ENCODE data around the gene JAM3. TPM values are rescaled to one million over a fixed set of nuclear protein-coding genes. Genes with fewer than 3 reads are reported as not detected.
A peak's percentile ranks its signal among the peaks of the same experiment; 100 is the strongest.

The JAM3 gene
- total RNA-seq, 2 experiments from 2014 or later = 6.3 to 9.0 TPM

GRCh38 chr11:134050541-134051383 lies 18.1 kb upstream of the JAM3 start:
- no peaks in the 10 kb centered on the region for H3K36me3 Mint-ChIP-seq
- POLR2A ChIA-PET = interaction anchor here (0.7 to 1.2 kb wide), 5 partner anchors 8 to 132 kb away, joined by 3 to 5 read pairs (median 4); no protein-coding TSS in a partner anchor
- intact Hi-C loops (cut with micrococcal nuclease) = loop anchor here (1.0 to 5.0 kb wide), 2 partner anchors 89 to 103 kb away; no protein-coding TSS in a partner anchor
- DNase-seq = peak; percentile 81
- H3K4me3 Mint-ChIP-seq = peak overlapping the region; percentile 67
- CTCF ChIA-PET = interaction anchor here (0.5 to 3.3 kb wide), 37 partner anchors 8 to 234 kb away, joined by 3 to 60 read pairs (median 4); partner anchors contain the start of gene JAM3
- peaks cover 5% of the 10 kb centered on the region for H3K4me1 Mint-ChIP-seq (ENCODE audit: low read depth)
- peaks cover 24% of the 10 kb centered on the region for H3K27me3 Mint-ChIP-seq
- H3K9me3 Mint-ChIP-seq = no peaks in the 10 kb centered on the region
- H3K27ac Mint-ChIP-seq = peak overlapping the region; percentile 74

GRCh38 chr11:134052395-134052987 lies 16.4 kb upstream of the JAM3 start:
- Mint-ChIP-seq H3K36me3 (no peaks in the 10 kb centered on the region), H3K27ac (no peak overlapping the region), H3K4me1 (ENCODE audit: low read depth) (peaks cover 5% of the 10 kb centered on the region), H3K4me3 (no peak overlapping the region), H3K27me3 (peaks cover 20% of the 10 kb centered on the region), H3K9me3 (no peaks in the 10 kb centered on the region)
- DNase-seq = no peak
- intact Hi-C loops (cut with micrococcal nuclease) = loop anchor here (2.0 to 5.0 kb wide), 2 partner anchors 46 to 105 kb away; no protein-coding TSS in a partner anchor
- POLR2A ChIA-PET = no interaction called here
- CTCF ChIA-PET = interaction anchor here (3.3 kb wide), 1 partner anchor 88 kb away, joined by 60 read pairs; no protein-coding TSS in a partner anchor

GRCh38 chr11:134052988-134053945 lies 15.6 kb upstream of the JAM3 start:
- DNase-seq = no peak
- ChIA-PET POLR2A (interaction anchor here (0.9 kb wide), 1 partner anchor 15 kb away, joined by 3 read pairs; the partner anchor contains the start of gene JAM3), CTCF (interaction anchor here (0.9 kb wide), 1 partner anchor 83 kb away, joined by 3 read pairs; no protein-coding TSS in a partner anchor)
- intact Hi-C loops (cut with micrococcal nuclease) = loop anchor here (2.0 to 5.0 kb wide), 2 partner anchors 46 to 106 kb away; no protein-coding TSS in a partner anchor
- Mint-ChIP-seq H3K4me1 (ENCODE audit: low read depth) (peaks cover 10% of the 10 kb centered on the region), H3K27me3 (peaks cover 20% of the 10 kb centered on the region), H3K36me3 (no peaks in the 10 kb centered on the region), H3K4me3 (no peak overlapping the region), H3K27ac (no peak overlapping the region), H3K9me3 (no peaks in the 10 kb centered on the region)

GRCh38 chr11:134055029-134055428 lies 13.8 kb upstream of the JAM3 start:
- H3K4me1 Mint-ChIP-seq (ENCODE audit: low read depth) = peaks cover 13% of the 10 kb centered on the region
- no peak for DNase-seq
- H3K4me3 Mint-ChIP-seq = no peak overlapping the region
- ChIA-PET POLR2A (no interaction called here), CTCF (interaction anchor here (1.1 kb wide), 1 partner anchor 14 kb away, joined by 3 read pairs; no protein-coding TSS in a partner anchor)
- H3K27ac Mint-ChIP-seq = no peak overlapping the region
- peaks cover 25% of the 10 kb centered on the region for H3K27me3 Mint-ChIP-seq
- no peaks in the 10 kb centered on the region for H3K36me3 Mint-ChIP-seq
- no peaks in the 10 kb centered on the region for H3K9me3 Mint-ChIP-seq
- intact Hi-C loops (cut with micrococcal nuclease) = no loop called here

GRCh38 chr11:134060316-134060715 lies 8.6 kb upstream of the JAM3 start:
- H3K4me1 Mint-ChIP-seq (ENCODE audit: low read depth) = peaks cover 9% of the 10 kb centered on the region
- no peak overlapping the region for H3K27ac Mint-ChIP-seq
- POLR2A ChIA-PET = interaction anchor here (1.0 kb wide), 1 partner anchor 9 kb away, joined by 5 read pairs; no protein-coding TSS in a partner anchor
- H3K27me3 Mint-ChIP-seq = peaks cover 23% of the 10 kb centered on the region
- no peaks in the 10 kb centered on the region for H3K9me3 Mint-ChIP-seq
- no peaks in the 10 kb centered on the region for H3K36me3 Mint-ChIP-seq
- H3K4me3 Mint-ChIP-seq = no peak overlapping the region
- DNase-seq = no peak
- intact Hi-C loops (cut with micrococcal nuclease) = loop anchor here (10.0 kb wide), 1 partner anchor 164 kb away; the partner anchor contains the start of genes NCAPD3 and VPS26B
- CTCF ChIA-PET = interaction anchor here (2.3 kb wide), 1 partner anchor 10 kb away, joined by 14 read pairs; no protein-coding TSS in a partner anchor

- ChIA-PET CTCF (interaction anchor here (1.0 to 2.4 kb wide), 5 partner anchors 9 to 135 kb away, joined by 3 to 10 read pairs (median 5); no protein-coding TSS in a partner anchor), POLR2A (interaction anchor here (1.4 kb wide), 1 partner anchor 80 kb away, joined by 3 read pairs; no protein-coding TSS in a partner anchor)
- H3K4me1 Mint-ChIP-seq (ENCODE audit: low read depth) = peaks cover 9% of the 10 kb centered on the region
- no peaks in the 10 kb centered on the region for H3K36me3 Mint-ChIP-seq
- H3K4me3 Mint-ChIP-seq = no peak overlapping the region
- H3K27ac Mint-ChIP-seq = no peak overlapping the region
- H3K9me3 Mint-ChIP-seq = no peaks in the 10 kb centered on the region
- no peak for DNase-seq
- peaks cover 25% of the 10 kb centered on the region for H3K27me3 Mint-ChIP-seq
- intact Hi-C loops (cut with micrococcal nuclease) = loop anchor here (10.0 kb wide), 1 partner anchor 162 kb away; the partner anchor contains the start of genes NCAPD3 and VPS26B
Observed at GRCh38 chr11:134062265-134063123, 6.4 kb upstream of the JAM3 start.

GRCh38 chr11:134063124-134063495 lies 5.8 kb upstream of the JAM3 start:
- ChIA-PET POLR2A (no interaction called here), CTCF (interaction anchor here (1.7 to 2.4 kb wide), 2 partner anchors 9 to 12 kb away, joined by 6 to 10 read pairs; no protein-coding TSS in a partner anchor)
- H3K4me3 Mint-ChIP-seq = no peak overlapping the region
- peaks cover 20% of the 10 kb centered on the region for H3K27me3 Mint-ChIP-seq
- no peak for DNase-seq
- H3K36me3 Mint-ChIP-seq = no peaks in the 10 kb centered on the region
- no peak overlapping the region for H3K27ac Mint-ChIP-seq
- intact Hi-C loops (cut with micrococcal nuclease) = loop anchor here (10.0 kb wide), 1 partner anchor 162 kb away; the partner anchor contains the start of genes NCAPD3 and VPS26B
- peaks cover 4% of the 10 kb centered on the region for H3K4me1 Mint-ChIP-seq (ENCODE audit: low read depth)
- H3K9me3 Mint-ChIP-seq = no peaks in the 10 kb centered on the region

GRCh38 chr11:134063991-134064747 lies 4.7 kb upstream of the JAM3 start:
- Mint-ChIP-seq H3K27ac (no peak overlapping the region), H3K27me3 (peaks cover 16% of the 10 kb centered on the region), H3K4me1 (ENCODE audit: low read depth) (peaks cover 5% of the 10 kb centered on the region), H3K36me3 (no peaks in the 10 kb centered on the region), H3K4me3 (no peak overlapping the region), H3K9me3 (no peaks in the 10 kb centered on the region)
- intact Hi-C loops (cut with micrococcal nuclease) = loop anchor here (10.0 kb wide), 1 partner anchor 161 kb away; the partner anchor contains the start of genes NCAPD3 and VPS26B
- CTCF ChIA-PET = interaction anchor here (0.6 to 2.4 kb wide), 2 partner anchors 14 to 143 kb away, joined by 3 to 10 read pairs; no protein-coding TSS in a partner anchor
- DNase-seq = no peak
- POLR2A ChIA-PET = no interaction called here

GRCh38 chr11:134065381-134065780 lies 3.5 kb upstream of the JAM3 start:
- Mint-ChIP-seq H3K27me3 (peaks cover 10% of the 10 kb centered on the region), H3K9me3 (no peaks in the 10 kb centered on the region), H3K4me1 (ENCODE audit: low read depth) (peaks cover 10% of the 10 kb centered on the region), H3K27ac (no peak overlapping the region), H3K4me3 (no peak overlapping the region), H3K36me3 (no peaks in the 10 kb centered on the region)
- intact Hi-C loops (cut with micrococcal nuclease) = loop anchor here (10.0 kb wide), 1 partner anchor 159 kb away; the partner anchor contains the start of genes NCAPD3 and VPS26B
- DNase-seq = no peak
- POLR2A ChIA-PET = no interaction called here
- CTCF ChIA-PET = no interaction called here
